ENCODE data around the gene MCM3AP. TPM values are rescaled to one million over a fixed set of nuclear protein-coding genes. Genes with fewer than 3 reads are reported as not detected.
"Not testable (repeated sequence)": the region's sequence is repeated elsewhere in the genome, so short reads cannot be mapped to it uniquely, and the experiment has no call there.

The MCM3AP gene
- total RNA-seq, 4 donors from 2014 or later: 96.7 to 178 (median 148) TPM

- H3K27ac ChIP-seq: no peak overlapping the region
- H3K27me3 ChIP-seq: no peaks in the 10 kb centered on the region
These were observed 59.3 kb downstream of the MCM3AP start for GRCh38 chr21:46226146-46226545.

GRCh38 chr21:46223661-46224060 is 61.8 kb downstream of the MCM3AP start:
- H3K4me3 ChIP-seq, H3K27me3 ChIP-seq, H3K9me3 ChIP-seq, H3K27ac ChIP-seq: not testable (repeated sequence)
- Histone ChIP-seq H3K4me1 (peaks cover 0 to 19% (median 3%) of the 10 kb centered on the region in 4 donors), H3K36me3 (peaks cover 0 to 42% (median 0%) of the 10 kb centered on the region in 3 donors)
- DNase-seq: peak in 1 of 3 donors; percentile 35

More at GRCh38 chr21:46226146-46226545, 59.3 kb downstream of the MCM3AP start:
- Histone ChIP-seq H3K36me3 (peaks cover 0 to 21% (median 0%) of the 10 kb centered on the region in 3 donors), H3K4me1 (peaks cover 0 to 24% (median 3%) of the 10 kb centered on the region in 4 donors), H3K4me3 (no peak overlapping the region), H3K9me3 (no peaks in the 10 kb centered on the region)
- TF ChIP-seq CTCF (IDR thresholded peaks at IDR 0.05) (no peak), POLR2A (IDR thresholded peaks at IDR 0.05) (no peak)
- DNase-seq: peak in 2 of 3 donors; percentile 32 to 37

- DNase-seq: peak in 1 of 3 donors; percentile 10
- Histone ChIP-seq H3K4me1 (peaks cover 0 to 19% (median 3%) of the 10 kb centered on the region in 4 donors), H3K36me3 (peaks cover 0 to 44% (median 0%) of the 10 kb centered on the region in 3 donors), H3K9me3 (no peaks in the 10 kb centered on the region), H3K27ac (no peak overlapping the region), H3K27me3 (no peaks in the 10 kb centered on the region), H3K4me3 (no peak overlapping the region)
- no peak for TF ChIP-seq CTCF (IDR thresholded peaks at IDR 0.05)
- no peak for TF ChIP-seq POLR2A (IDR thresholded peaks at IDR 0.05)
These were observed 62.2 kb downstream of the MCM3AP start for GRCh38 chr21:46223217-46223616.

- H3K27me3 ChIP-seq: no peaks in the 10 kb centered on the region
- H3K36me3 ChIP-seq: peaks cover 0 to 50% (median 0%) of the 10 kb centered on the region in 3 donors
- H3K27ac ChIP-seq: no peak overlapping the region
- peak in 1 of 3 donors; percentile 30 for DNase-seq
- TF ChIP-seq CTCF (IDR thresholded peaks at IDR 0.05) (no peak), POLR2A (IDR thresholded peaks at IDR 0.05) (no peak)
- H3K9me3 ChIP-seq: no peaks in the 10 kb centered on the region
- H3K4me3 ChIP-seq: no peak overlapping the region
- peaks cover 0 to 14% (median 3%) of the 10 kb centered on the region in 4 donors for H3K4me1 ChIP-seq
These were observed 62.8 kb downstream of the MCM3AP start for GRCh38 chr21:46222436-46223116.

- peaks cover 0 to 55% (median 0%) of the 10 kb centered on the region in 3 donors for H3K36me3 ChIP-seq
- DNase-seq: peak in 1 of 3 donors; percentile 15
- no peaks in the 10 kb centered on the region for H3K9me3 ChIP-seq
- H3K27ac ChIP-seq: no peak overlapping the region
- peaks cover 0 to 7% (median 0%) of the 10 kb centered on the region in 4 donors for H3K4me1 ChIP-seq
- TF ChIP-seq POLR2A (IDR thresholded peaks at IDR 0.05) (no peak), CTCF (IDR thresholded peaks at IDR 0.05) (no peak)
- no peaks in the 10 kb centered on the region for H3K27me3 ChIP-seq
- no peak overlapping the region for H3K4me3 ChIP-seq
These were observed 63.6 kb downstream of the MCM3AP start for GRCh38 chr21:46221664-46222435.

- no peaks in the 10 kb centered on the region for H3K9me3 ChIP-seq
- no peak overlapping the region for H3K27ac ChIP-seq
- no peaks in the 10 kb centered on the region for H3K27me3 ChIP-seq
- no peak overlapping the region for H3K4me3 ChIP-seq
- no peaks in the 10 kb centered on the region for H3K4me1 ChIP-seq
- peaks cover 0 to 65% (median 0%) of the 10 kb centered on the region in 3 donors for H3K36me3 ChIP-seq
- TF ChIP-seq CTCF (IDR thresholded peaks at IDR 0.05) (no peak), POLR2A (IDR thresholded peaks at IDR 0.05) (no peak)
- peak in 1 of 3 donors; percentile 18 for DNase-seq
These were observed 64.6 kb downstream of the MCM3AP start for GRCh38 chr21:46220847-46221246.

Measured in Peyer's patch (tissue), 4 donors.